Renal pelvis (tissue), 4 donors: Measurements from ENCODE around the gene COPG1. TPM values are rescaled to one million over a fixed set of nuclear protein-coding genes. Genes with fewer than 3 reads are reported as not detected.

Experiments
- DNase-seq: peaks from one replicate; pipeline ENCODE4 v3.0.0-alpha.2; 2013
- polyA plus RNA-seq, 3 donors: library from polyadenylated mRNA; unstranded; fragments of 120-200 nt; gene quantifications; one replicate each; pipeline ENCODE4 v1.2.1, GENCODE V29; 2013; ENCODE audit not compliant: insufficient read length in 3 of 3

Gene COPG1
- polyA plus RNA-seq, 3 donors: 158 to 174 (median 168) TPM

DNA sequence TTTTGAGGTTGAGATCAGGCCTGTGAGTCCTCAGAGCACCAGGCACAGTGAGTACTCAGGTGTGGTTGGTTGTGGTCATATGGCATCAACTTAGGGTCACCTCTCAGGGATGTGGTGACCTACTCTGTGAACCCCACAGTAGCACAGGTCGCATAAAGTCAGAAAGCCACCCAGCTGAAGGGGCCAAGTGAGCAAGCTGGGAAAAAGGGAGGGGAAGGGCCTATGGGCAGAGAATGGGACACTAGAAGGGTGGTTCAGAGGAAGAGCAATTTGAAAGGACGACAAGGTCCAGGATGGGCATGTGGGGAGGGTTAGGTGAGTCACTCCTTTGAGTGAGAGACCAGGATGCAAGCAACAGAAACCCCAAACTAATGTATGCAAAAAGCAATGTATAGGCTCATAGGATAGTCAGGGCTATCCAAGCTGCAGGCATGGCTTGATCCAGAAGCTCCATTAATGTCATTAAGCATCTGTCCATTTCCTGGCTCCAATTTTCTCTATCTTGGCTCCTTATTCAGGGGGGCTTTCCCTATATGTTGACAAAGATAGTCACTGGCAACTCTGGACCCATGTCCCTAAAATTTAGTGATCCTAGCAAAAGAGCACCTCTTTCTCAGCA, 62.7 kb downstream of the COPG1 start:
- no peak for DNase-seq

DNA sequence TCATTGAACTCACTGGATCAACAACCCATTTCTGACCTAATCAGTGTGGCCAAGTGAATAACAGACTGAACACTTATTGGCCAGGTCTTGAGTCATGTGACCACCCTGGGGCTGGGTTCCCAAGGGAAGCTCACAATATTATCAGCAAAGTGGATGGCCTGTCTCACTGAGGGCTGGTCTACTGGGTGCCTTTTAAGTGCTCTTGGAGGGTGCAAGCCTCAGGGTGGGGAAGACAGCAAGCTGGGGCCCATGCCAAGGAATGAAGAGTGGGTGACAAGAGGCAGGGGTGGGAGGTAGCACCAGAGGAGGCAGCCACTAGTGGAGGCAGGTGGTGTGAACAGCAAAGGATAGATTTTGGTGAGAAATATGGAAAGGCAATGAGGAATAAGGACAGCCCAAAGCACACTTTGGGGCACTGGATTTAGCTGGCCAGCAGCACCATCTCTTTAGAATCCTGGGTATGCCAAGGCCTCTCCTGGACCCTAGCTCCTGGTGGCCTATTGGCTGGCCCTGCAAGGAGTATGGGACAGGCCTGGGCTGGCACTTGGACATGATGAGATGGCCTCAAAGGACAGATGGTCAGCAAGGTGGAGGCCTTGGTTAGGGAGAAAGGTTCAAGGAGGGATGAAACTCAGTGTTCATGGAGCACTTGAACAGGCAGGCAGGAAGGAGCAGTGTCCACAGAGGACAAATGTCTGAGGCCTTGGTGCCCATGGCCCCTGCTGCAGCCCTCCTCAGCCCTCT, 63.4 kb downstream of the COPG1 start:
- no peak for DNase-seq

DNA sequence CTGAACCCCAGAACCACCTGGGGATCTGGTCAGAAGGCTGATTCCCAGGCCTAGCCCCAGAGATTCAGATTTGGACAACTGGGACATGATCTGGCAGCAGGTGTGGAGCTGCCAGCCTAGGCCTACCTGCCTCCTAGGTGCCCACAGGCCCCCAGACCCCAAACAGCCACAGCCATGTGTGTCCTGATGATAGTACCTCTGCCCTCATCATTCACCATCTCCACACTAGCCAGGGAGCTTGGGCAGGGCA, 63.9 kb downstream of the COPG1 start:
- no peak for DNase-seq

DNA sequence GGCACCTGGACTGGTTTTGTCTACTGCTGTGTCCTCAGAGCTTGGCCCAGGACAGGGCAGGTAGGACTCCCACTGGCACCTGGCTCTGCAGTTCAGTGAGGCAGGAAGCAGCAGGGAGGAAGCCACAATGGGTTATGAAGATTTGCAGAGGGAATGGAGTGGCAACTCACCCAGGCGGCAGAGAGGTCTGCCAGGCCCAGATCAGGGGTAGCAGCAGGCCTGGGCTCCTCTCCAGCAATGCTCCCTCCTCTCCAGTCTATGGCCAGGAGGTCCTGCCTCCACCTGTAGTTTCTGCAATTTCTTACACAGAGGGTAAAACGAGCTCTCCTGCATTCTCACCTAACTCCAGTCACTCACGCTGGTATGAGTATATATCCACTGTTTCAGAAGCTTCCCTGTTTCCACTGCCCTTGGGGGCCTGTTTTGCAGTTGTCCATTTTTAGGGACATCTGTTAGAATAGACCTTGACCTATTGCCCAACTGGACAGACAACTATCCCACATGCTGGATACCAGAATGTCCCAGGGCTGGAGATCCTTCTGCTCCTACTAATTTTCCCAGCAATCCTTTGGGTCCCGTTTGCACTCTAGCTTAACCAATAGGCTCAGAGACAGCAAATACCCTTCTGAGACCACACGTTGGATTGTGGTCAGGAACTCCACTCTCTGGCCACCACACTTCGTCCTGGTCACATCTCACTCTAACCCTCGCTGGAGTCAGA, 64.4 kb downstream of the COPG1 start:
- DNase-seq: no peak

DNA sequence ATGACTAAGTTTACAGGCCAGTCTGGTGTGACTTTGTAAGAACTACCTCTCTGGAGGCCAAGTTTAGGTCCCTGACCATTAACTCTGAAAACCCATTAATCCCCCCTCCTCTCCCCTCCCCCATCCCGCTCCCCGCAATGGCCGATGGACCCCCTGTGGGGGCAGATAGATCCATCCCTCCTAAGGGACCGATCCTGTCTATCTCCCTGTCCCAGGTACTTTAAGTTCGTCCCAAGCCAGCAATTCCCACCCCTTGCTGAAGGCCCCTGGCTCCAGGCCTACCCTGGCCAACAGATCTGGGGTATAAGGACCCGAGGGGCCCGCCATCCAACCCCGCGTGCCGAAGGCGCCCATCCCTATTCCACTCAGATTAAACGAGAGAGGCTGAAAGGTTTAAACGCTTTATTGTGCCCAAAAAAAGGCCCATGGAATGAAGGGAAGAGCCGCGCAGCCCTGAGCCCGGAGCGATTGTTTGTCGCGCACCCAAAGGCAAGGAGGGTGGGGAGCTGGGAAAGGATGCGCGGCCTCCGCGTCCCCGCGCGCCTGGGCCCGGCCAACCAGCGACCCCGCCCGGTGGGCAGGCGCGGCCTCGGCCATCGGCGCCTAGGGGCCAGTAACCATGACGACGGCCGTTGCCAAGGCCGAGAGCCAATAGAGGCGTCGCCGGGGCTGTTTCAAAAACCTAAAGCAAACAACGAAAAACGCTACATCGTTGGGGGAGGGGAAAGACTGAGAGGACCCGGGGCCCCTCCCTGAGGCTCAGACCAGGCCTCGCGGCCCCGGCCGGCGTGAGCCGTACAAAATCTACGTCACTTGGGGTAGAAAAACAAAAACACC, 65.2 kb downstream of the COPG1 start:
- DNase-seq: peak; percentile 92

DNA sequence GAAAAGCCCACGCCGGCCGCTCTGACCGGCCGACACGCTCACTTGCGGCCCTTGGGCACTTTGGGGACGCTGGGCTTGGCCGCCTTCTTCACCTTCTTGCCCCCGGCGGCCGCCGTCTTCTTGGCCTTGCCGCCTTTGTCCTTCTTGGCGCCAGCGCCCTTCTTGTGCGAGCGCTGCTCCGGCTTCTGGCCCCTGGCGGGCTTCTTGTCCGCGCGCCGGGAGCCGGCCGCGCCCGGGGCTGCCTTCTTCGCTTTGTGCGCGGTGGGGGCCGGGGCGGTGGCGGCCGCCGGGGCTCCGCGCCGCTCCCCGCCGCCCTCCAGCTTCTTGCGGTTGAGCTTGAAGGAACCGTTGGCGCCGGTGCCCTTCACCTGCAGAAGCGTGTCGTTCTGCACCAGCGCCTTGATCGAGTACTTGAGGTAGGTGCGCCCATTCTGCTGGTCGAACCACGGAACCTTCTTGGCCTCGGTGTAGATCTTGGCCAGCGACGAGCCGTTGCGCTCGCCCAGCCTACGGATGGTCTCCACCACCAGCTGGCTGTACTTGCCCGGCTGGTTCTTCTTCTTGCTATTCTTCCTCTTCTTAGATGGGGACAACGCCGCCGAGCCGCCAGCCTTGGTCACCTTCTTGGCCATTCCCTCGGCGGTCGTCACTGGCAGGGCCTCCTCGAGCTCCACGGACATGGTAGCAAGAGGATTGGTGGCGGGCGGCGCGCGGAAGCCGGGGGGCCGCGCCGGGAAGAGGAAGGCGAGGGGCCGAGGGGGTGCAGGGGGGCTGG, 66.0 kb downstream of the COPG1 start:
- no peak for DNase-seq

DNA sequence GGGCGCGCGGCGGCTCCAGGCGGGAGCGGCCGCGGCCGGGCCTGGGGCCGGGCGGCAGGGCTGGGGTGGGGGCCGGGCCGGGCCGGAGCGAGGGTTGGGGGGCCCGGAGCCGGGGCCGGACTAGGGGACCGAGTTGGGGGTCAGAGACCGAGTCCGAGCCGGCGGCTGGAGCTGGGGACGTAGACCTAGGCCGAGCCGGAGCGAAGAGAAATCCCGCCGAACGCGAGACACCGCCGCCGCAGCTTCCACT, 66.5 kb downstream of the COPG1 start:
- no peak for DNase-seq

DNA sequence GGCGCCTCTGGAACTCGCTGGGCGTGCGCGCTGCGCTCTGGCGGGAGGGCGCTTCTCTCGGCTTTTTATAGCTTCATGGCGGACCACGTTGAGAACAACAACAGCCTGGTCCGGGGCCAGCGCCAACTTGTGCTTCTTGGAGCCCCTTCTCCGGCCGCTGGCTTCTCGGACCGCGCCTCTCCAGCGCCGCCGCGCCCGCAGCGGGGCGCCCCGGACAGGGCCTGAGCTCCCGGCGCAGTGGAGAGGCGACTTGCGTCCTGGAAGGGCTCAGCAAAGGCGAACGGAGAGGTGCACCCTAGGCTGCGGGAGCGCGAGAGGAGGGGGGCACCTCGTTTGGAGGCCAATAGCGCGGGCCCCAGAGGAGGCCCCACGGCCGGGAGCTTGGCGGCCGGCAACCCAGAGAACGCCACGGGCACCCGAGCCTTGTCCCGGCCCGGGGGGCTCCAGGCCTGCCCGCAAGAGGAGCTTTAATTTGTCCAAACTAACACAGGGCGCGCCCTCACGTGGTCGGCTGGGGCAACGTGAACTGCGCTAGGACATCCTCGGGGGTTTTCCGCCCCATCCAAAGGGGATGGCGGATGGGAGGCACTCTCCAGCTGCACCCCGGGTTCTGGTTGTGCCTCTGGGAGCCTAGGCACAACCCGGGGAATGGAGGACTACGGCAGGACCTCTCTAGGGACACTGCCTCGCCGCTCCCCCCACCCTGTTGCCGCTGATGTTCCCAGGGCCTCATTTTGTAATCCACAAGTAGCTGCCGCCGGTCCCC, 67.0 kb downstream of the COPG1 start:
- DNase-seq: peak; percentile 88

DNA sequence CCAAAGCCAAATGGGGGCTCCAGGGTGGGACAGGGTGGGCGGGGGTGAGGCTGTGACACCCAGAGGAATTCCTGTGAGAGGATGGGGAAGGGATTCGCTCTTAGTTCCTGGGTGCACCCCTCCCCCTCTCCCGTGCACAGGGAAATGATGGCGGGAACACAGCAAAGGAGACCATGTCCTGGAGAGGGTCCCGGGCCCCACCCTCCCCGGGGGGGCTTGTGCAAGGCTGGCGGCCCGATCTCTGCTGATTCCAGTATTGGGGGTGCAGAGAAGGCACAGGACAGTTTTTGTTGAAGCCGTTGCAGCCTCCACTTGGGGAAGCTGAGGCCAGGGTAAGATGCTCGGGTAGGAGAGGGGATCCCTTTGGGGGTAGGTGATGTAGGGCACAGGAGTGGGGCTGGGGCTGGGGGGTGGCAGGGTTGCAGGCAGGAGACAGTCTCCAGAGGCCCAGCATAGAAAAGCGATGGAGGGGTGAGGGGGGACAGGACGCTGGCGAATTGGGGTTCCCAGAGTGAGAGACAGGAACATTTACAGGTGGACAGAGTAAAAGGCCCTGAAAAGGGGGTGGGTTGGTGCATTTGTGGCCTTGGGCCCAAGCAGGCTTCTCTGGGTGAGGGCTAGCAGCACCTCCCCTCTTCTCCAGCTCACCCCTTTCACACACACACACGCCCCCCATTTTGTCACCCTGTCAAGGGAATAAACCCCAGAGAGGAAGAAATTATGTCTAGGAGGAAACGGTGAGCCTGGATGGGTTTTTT, 67.8 kb downstream of the COPG1 start:
- DNase-seq: no peak

DNA sequence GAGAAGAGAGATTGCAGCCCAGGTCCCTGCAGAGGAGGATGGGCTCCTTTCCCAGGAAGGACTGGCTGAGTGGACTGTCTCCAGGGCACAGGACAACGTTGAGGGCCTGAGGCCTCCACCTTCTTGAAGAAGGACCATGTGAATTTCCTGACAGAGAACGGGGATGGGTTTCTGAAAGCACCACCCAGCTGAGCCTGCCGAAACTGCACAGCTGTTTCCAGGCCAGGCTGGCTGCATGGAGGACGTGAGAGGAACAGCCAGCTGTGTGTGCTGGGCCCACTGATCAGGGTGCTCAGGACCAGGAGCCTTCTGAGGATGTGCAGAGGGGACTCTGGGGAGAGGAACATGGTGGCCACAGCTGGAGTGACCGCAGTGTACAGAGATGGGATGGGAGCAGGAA, 68.4 kb downstream of the COPG1 start:
- DNase-seq: no peak

DNA sequence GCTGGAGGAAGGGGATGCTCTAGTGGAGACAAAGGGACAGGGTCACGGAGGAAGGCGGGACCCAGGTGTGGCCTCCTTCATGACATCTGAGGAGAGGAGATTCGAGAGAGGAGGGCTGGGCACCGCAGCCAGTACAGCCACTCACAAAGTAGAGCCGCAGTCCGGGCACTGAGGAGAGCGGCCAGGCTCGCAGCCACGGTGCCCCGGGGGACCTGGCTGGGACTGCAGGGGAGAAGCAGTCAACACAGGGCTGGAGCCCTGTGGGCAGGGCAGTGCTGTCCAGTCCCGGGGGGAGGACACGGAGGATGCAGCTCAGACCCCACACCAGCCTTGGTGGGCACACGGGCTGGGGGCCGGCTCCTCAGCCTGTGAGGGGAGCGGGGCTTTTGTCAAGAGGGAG, 69.5 kb downstream of the COPG1 start:
- DNase-seq: no peak

DNA sequence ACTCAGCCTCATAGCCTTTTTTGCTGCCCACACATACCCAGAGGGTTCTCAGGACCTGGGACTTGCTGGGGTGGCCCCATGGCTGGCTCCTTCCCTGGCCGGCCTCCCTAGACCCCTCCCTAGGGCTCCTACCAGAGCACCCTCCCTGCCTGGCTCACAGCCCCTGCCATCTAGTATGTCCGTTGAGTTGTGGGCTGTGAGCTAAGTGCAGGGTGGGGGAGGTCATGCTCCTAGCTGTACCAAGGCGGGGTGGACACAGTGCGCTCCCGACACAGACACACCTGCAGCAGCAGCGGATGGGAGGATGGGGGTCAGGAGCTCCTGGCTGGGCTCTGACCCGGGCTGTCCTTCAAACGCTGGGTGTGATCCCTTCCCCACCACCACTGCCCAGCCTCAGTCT, 70.9 kb downstream of the COPG1 start:
- DNase-seq: no peak

DNA sequence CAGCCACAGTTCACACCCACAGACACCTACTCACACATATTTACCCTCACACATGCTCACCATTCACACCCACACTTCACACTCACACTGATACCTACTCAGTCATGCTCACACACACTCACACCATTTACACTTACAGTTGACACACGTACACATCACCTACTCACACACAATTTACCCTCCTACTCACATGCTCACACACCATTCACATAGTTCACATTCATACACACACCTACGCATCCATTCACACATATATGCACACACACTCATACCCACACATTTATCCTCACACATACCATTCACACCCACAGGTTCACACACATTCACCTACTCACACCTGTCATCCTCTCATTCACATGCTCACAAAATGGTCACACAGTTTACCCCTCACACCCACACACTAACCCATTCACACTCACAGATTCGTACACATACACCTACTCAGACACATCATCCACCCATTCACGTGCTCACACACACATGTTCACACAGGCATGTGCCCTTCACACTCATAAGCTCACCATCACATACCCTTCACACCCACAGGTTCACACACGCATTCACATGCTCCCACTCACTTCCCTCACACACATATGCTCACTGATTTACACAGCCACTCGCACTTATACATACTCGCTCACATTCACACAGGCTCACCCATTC, 71.5 kb downstream of the COPG1 start:
- DNase-seq: no peak

DNA sequence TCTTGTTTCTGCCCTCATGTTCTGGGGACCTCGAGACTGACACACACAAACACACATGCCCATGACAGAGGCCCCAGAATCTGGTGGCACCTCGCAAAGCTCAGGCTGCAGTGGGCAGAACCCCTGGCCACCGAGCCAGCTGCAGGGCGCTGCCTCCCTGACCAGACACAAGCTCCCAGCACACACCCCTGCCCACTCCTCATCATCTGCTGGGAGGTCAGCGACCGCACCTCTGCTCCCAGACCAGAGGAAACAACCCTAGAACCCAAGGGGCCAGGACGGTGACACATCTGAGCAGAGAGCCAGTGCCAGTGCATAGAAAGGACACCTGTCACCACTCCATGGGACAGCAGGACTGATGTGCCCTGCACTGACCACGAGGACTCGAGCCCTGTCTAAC, 72.5 kb downstream of the COPG1 start:
- DNase-seq: no peak

DNA sequence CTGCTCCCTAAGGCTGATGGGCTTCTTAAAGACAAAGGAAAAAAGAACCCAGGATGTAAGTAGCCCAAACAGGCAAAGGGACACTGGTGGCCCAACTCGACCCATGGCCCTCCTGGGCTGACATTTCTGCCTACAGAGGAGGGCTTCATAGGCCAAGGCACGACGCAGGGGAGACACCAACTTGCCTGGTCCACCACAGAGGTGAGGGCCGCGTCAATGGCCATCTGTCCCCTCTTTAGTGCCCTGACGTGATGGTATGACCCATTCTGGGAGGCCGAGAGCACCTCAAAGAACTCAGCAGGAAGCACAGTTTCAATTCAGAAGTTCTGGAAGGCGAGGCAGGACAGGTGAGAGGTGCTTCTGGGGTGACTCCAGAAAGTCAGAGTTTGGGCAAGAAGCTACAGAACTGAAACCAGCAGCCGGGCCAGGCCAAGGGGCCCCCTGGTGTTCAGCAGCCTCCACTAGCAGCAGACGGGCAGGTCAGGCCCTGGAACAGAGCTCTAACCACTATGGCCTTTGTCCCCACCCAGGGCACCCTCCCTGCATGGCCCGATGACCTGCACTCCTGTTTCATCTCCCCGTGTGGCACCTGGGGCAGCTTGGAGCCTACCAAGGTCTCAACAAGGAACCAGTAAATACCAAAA, 74.4 kb downstream of the COPG1 start:
- DNase-seq: no peak

DNA sequence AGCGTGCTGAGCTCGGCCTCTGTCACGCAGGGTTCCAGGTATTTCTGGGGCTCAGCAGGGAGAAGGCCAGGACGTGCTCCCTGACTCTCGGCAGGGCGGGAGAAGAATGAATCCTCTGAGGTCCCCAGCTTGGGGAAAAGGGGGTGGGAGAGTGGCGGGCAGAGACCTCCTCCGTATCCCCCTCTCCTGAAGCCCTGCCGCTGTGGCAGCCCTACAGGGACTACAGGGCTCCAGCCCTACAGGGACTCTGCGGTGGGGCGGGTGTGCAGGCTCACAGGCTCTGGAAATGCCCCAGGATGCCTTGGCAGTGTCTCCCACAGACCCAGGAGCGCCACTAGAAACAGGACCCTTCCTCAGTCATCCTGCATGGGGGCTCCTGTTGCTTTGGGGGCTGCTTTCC, 75.4 kb downstream of the COPG1 start:
- no peak for DNase-seq

DNA sequence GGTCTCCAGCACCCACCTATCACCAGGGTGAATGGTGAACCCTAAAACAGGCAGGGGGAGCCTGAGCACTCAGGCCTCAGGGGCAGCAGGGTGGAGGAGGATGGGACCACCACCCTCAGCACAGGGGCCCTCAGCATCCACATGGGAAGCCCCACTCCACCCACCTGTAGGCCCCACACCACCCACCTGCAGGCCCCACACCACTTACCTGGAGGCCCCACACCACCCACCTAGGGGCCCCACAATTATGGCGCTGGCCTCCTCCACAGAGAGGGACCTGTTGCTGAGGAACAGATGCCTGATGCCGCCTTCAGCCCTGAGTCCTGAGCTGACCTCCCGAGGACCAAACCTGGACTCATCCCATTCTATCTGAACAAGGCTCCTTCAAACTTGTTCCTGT, 76.0 kb downstream of the COPG1 start:
- no peak for DNase-seq

DNA sequence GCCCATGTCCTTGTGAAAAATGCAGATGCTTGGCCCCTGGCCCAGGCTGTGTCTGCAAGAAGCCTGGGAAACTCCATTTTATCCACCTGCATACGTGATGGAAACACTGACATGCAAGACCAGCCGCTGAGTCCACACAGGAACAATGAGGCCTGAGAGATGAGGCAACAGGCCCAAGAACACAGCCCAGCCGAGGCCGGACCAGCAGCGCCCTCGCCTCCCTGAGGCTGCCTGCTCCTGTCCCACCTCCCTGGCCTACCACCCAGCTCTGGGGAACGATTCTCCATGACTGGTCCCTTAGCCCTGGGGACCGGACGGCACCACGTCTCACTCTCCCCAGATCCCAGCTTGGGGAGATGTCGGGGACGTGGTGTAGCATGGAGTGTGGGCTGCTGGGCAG, 76.7 kb downstream of the COPG1 start:
- DNase-seq: no peak

DNA sequence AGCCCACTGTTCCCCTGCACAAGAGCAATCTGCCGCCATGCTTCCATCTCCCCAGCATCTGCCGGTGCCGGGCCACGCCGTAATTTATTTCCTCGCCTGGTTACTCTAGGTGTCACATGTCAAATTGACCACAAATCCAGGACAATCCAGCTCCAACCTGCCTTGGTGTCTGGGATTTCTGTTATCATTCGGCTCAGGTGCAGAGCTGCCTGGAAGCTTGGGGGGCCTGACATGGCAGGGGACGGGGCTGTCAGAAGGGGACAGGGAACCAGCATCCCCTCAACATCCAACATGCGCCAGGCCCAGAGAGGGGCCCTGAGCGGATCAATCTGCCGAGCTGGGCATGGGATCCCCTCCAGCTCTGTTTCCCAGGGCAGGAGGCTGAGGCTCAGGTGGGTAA, 77.2 kb downstream of the COPG1 start:
- DNase-seq: no peak
